ENCODE results near the gene UNC5CL. TPM values are rescaled to one million over a fixed set of nuclear protein-coding genes. Genes with fewer than 3 reads are reported as not detected.

UNC5CL gene
- total RNA-seq, 1 experiment from 2014 or later = 4.5 TPM

GRCh38 chr6:41066867-41067304, 27.9 kb upstream of the UNC5CL start (continued):
- no peak for TF ChIP-seq GABPB1 (CRISPR knock-in tag; IDR thresholded peaks at IDR 0.05)

GRCh38 chr6:41065550-41066026, 26.6 kb upstream of the UNC5CL start:
- H3K9me3 Mint-ChIP-seq = no peaks in the 10 kb centered on the region
- H3K27me3 Mint-ChIP-seq (ENCODE audit: low read depth) = no peaks in the 10 kb centered on the region
- ChIA-PET CTCF (interaction anchor here (1.3 kb wide), 1 partner anchor 38 kb away, joined by 3 read pairs; no protein-coding TSS in a partner anchor), POLR2A (no interaction called here)
- H3K4me3 Mint-ChIP-seq = no peak overlapping the region
- H3K27ac Mint-ChIP-seq = no peak overlapping the region; the same call in 1 of the 2 replicates
- DNase-seq (ENCODE audit: low spot score) (no peak), ATAC-seq (no peak)
- H3K36me3 Mint-ChIP-seq = peaks cover 44% of the 10 kb centered on the region
- TF ChIP-seq RELA (CRISPR knock-in tag; IDR thresholded peaks at IDR 0.05; ENCODE audit: borderline replicate concordance) (no peak), E2F1 (CRISPR knock-in tag; IDR thresholded peaks at IDR 0.05) (no peak)
- H3K4me1 Mint-ChIP-seq = peaks cover 8% of the 10 kb centered on the region

- no peak for TF ChIP-seq FOXP1 (CRISPR knock-in tag; IDR thresholded peaks at IDR 0.05; ENCODE audit: borderline replicate concordance)
- no peak overlapping the region for H3K4me3 Mint-ChIP-seq
These were observed 25.8 kb upstream of the UNC5CL start for GRCh38 chr6:41064841-41065240.

GRCh38 chr6:41063884-41064285, 24.9 kb upstream of the UNC5CL start:
- peaks cover 40% of the 10 kb centered on the region for H3K36me3 Mint-ChIP-seq
- peaks cover 17% of the 10 kb centered on the region for H3K4me1 Mint-ChIP-seq
- H3K4me3 Mint-ChIP-seq = no peak overlapping the region
- DNase-seq (ENCODE audit: low spot score) = no peak
- H3K27ac Mint-ChIP-seq = no peak overlapping the region
- ATAC-seq = no peak
- CTCF ChIA-PET = no interaction called here
- no peaks in the 10 kb centered on the region for H3K27me3 Mint-ChIP-seq (ENCODE audit: low read depth)
- TF ChIP-seq ZNF263 (CRISPR knock-in tag; IDR thresholded peaks at IDR 0.05; ENCODE audit: low read depth) = no peak
- H3K9me3 Mint-ChIP-seq = no peaks in the 10 kb centered on the region
- POLR2A ChIA-PET = no interaction called here

More at GRCh38 chr6:41064841-41065240, 25.8 kb upstream of the UNC5CL start:
- Mint-ChIP-seq H3K27ac (no peak overlapping the region), H3K27me3 (ENCODE audit: low read depth) (no peaks in the 10 kb centered on the region), H3K9me3 (no peaks in the 10 kb centered on the region), H3K4me1 (peaks cover 9% of the 10 kb centered on the region), H3K36me3 (peaks cover 44% of the 10 kb centered on the region)
- no peak for DNase-seq (ENCODE audit: low spot score)
- CTCF ChIA-PET = no interaction called here
- POLR2A ChIA-PET = no interaction called here
- ATAC-seq = no peak

GRCh38 chr6:41062056-41062455, 23.0 kb upstream of the UNC5CL start:
- ChIA-PET POLR2A (no interaction called here), CTCF (interaction anchor here (1.4 kb wide), 1 partner anchor 11 kb away, joined by 3 read pairs; the partner anchor contains the start of genes NFYA and OARD1)
- Mint-ChIP-seq H3K9me3 (no peaks in the 10 kb centered on the region), H3K4me1 (peaks cover 19% of the 10 kb centered on the region), H3K27ac (no peak overlapping the region), H3K4me3 (no peak overlapping the region), H3K27me3 (ENCODE audit: low read depth) (no peaks in the 10 kb centered on the region), H3K36me3 (peaks cover 27% of the 10 kb centered on the region)
- ATAC-seq (no peak), DNase-seq (ENCODE audit: low spot score) (no peak)
- no peak for TF ChIP-seq TCF7 (CRISPR knock-in tag; IDR thresholded peaks at IDR 0.05; ENCODE audit: low read depth)
- TF ChIP-seq HMGA2 (CRISPR knock-in tag; IDR thresholded peaks at IDR 0.05) = no peak
- TF ChIP-seq RELA (CRISPR knock-in tag; IDR thresholded peaks at IDR 0.05; ENCODE audit: borderline replicate concordance) = no peak
- no peak for TF ChIP-seq NFYB (CRISPR knock-in tag; conservative IDR thresholded peaks at IDR 0.05; ENCODE audit: low read depth)
- TF ChIP-seq CTCF (IDR thresholded peaks at IDR 0.05) = no peak
- no peak for TF ChIP-seq E2F5 (CRISPR knock-in tag; IDR thresholded peaks at IDR 0.05)
- no peak for TF ChIP-seq ZBTB21 (CRISPR knock-in tag; IDR thresholded peaks at IDR 0.05; ENCODE audit: borderline replicate concordance)
- TF ChIP-seq ZNF232 (CRISPR knock-in tag; IDR thresholded peaks at IDR 0.05) = no peak
- no peak for TF ChIP-seq FOXP1 (CRISPR knock-in tag; IDR thresholded peaks at IDR 0.05; ENCODE audit: borderline replicate concordance)
- TF ChIP-seq PRRX2 (CRISPR knock-in tag; IDR thresholded peaks at IDR 0.05) = no peak
- TF ChIP-seq ZNF121 (CRISPR knock-in tag; IDR thresholded peaks at IDR 0.05) = no peak
- no peak for TF ChIP-seq CBFB (CRISPR knock-in tag; IDR thresholded peaks at IDR 0.05; ENCODE audit: low read depth)
- TF ChIP-seq AR (CRISPR knock-in tag; IDR thresholded peaks at IDR 0.05) = no peak
- no peak for TF ChIP-seq OVOL2 (CRISPR knock-in tag; IDR thresholded peaks at IDR 0.05; ENCODE audit: borderline replicate concordance)

Data from WTC11 (cell line).